ENCODE results near the gene DIS3L2. TPM values are rescaled to one million over a fixed set of nuclear protein-coding genes. Genes with fewer than 3 reads are reported as not detected.
A peak's percentile ranks its signal among the peaks of the same experiment; 100 is the strongest.
"Not testable (repeated sequence)": the region's sequence is repeated elsewhere in the genome, so short reads cannot be mapped to it uniquely, and the experiment has no call there.

The DIS3L2 gene
- total RNA-seq, 1 donor = 39.0 TPM

- DNase-seq (ENCODE audit: low read depth in 2 of 3, low spot score in 2 of 3) = no peak
Measured at GRCh38 chr2:232008907-232009638, 47.6 kb downstream of the DIS3L2 start.

GRCh38 chr2:232009639-232010274, 48.2 kb downstream of the DIS3L2 start:
- no peak for DNase-seq (ENCODE audit: low read depth in 2 of 3, low spot score in 2 of 3)

- peak in 2 of 3 donors; percentile 27 to 74 for DNase-seq (ENCODE audit: low read depth in 2 of 3, low spot score in 2 of 3)
Measured at GRCh38 chr2:232013701-232014353, 52.3 kb downstream of the DIS3L2 start.

GRCh38 chr2:232014681-232015080, 53.2 kb downstream of the DIS3L2 start:
- no peak for DNase-seq (ENCODE audit: low read depth in 2 of 3, low spot score in 2 of 3)

GRCh38 chr2:232018181-232018580, 56.7 kb downstream of the DIS3L2 start:
- DNase-seq (ENCODE audit: low read depth in 2 of 3, low spot score in 2 of 3) = no peak

- DNase-seq (ENCODE audit: low read depth in 2 of 3, low spot score in 2 of 3) = no peak
Measured at GRCh38 chr2:232022718-232023117, 61.2 kb downstream of the DIS3L2 start.

- DNase-seq (ENCODE audit: low read depth in 2 of 3, low spot score in 2 of 3) = no peak
Measured at GRCh38 chr2:232023426-232023825, 61.9 kb downstream of the DIS3L2 start.

GRCh38 chr2:232024457-232024856, 62.9 kb downstream of the DIS3L2 start:
- DNase-seq (ENCODE audit: low read depth in 2 of 3, low spot score in 2 of 3) = no peak

GRCh38 chr2:232026910-232027309, 65.4 kb downstream of the DIS3L2 start:
- DNase-seq (ENCODE audit: low read depth in 2 of 3, low spot score in 2 of 3) = no peak

- no peak for DNase-seq (ENCODE audit: low read depth in 2 of 3, low spot score in 2 of 3)
Measured at GRCh38 chr2:232027530-232027929, 66.0 kb downstream of the DIS3L2 start.

GRCh38 chr2:232028071-232028470, 66.6 kb downstream of the DIS3L2 start:
- no peak for DNase-seq (ENCODE audit: low read depth in 2 of 3, low spot score in 2 of 3)

GRCh38 chr2:232028631-232029030, 67.1 kb downstream of the DIS3L2 start:
- DNase-seq (ENCODE audit: low read depth in 2 of 3, low spot score in 2 of 3) = no peak

GRCh38 chr2:232029346-232029745, 67.8 kb downstream of the DIS3L2 start:
- DNase-seq (ENCODE audit: low read depth in 2 of 3, low spot score in 2 of 3) = no peak

GRCh38 chr2:232030229-232030628, 68.7 kb downstream of the DIS3L2 start:
- DNase-seq (ENCODE audit: low read depth in 2 of 3, low spot score in 2 of 3) = no peak

GRCh38 chr2:232035292-232035691, 73.8 kb downstream of the DIS3L2 start:
- not testable (repeated sequence) for DNase-seq (ENCODE audit: low read depth in 2 of 3, low spot score in 2 of 3)

- DNase-seq (ENCODE audit: low read depth in 2 of 3, low spot score in 2 of 3) = not testable (repeated sequence)
Measured at GRCh38 chr2:232036876-232037275, 75.4 kb downstream of the DIS3L2 start.

- DNase-seq (ENCODE audit: low read depth in 2 of 3, low spot score in 2 of 3) = no peak
Measured at GRCh38 chr2:232038251-232038880, 76.9 kb downstream of the DIS3L2 start.

- DNase-seq (ENCODE audit: low read depth in 2 of 3, low spot score in 2 of 3) = no peak
Measured at GRCh38 chr2:232038881-232039485, 77.5 kb downstream of the DIS3L2 start.

- DNase-seq (ENCODE audit: low read depth in 2 of 3, low spot score in 2 of 3) = no peak
Measured at GRCh38 chr2:232042911-232043574, 81.5 kb downstream of the DIS3L2 start.

GRCh38 chr2:232043966-232044365, 82.5 kb downstream of the DIS3L2 start:
- DNase-seq (ENCODE audit: low read depth in 2 of 3, low spot score in 2 of 3) = no peak
